Loucy (cell line): ENCODE measurements around the gene PIK3CA.

ENCODE experiments used
- H2AFZ ChIP-seq: fragments of 200-600 bp; sonication (generic); 2 replicates; pipeline ENCODE4 v1.6.0; 2016; ENCODE audit warnings: antibody characterized with exemption, mild to moderate bottlenecking, low read length, moderate library complexity
- H3F3A ChIP-seq: fragments of 200-600 bp; 2 replicates; pipeline ENCODE4 v1.6.0; 2016; ENCODE audit warnings: antibody characterized with exemption, low read depth, mild to moderate bottlenecking
- H3K27me3 ChIP-seq: fragments of 200-600 bp; sonication (generic); 2 replicates; pipeline ENCODE4 v1.6.1; 2014; ENCODE audit warnings: low read length, mild to moderate bottlenecking; ENCODE audit not compliant: insufficient read depth, poor library complexity, severe bottlenecking
- H3K36me3 ChIP-seq: fragments of 200-600 bp; sonication (generic); 2 replicates; pipeline ENCODE4 v1.6.1; 2016; ENCODE audit warnings: low read length; ENCODE audit not compliant: insufficient read depth
- H3K4me1 ChIP-seq: fragments of 200-600 bp; sonication (generic); 2 replicates; pipeline ENCODE4 v1.5.1; 2014; ENCODE audit warnings: low read length, mild to moderate bottlenecking; ENCODE audit not compliant: insufficient read depth, poor library complexity, severe bottlenecking
- H3K4me2 ChIP-seq: fragments of 200-600 bp; sonication (generic); 2 replicates; pipeline ENCODE4 v1.6.0; 2014; ENCODE audit warnings: antibody characterized with exemption, low read length, low read depth, mild to moderate bottlenecking; ENCODE audit not compliant: poor library complexity, severe bottlenecking
- H3K4me3 ChIP-seq: fragments of 200-600 bp; sonication (generic); 2 replicates; pipeline ENCODE4 v1.5.1; 2014; ENCODE audit warnings: low read length, mild to moderate bottlenecking, mixed read lengths; ENCODE audit not compliant: poor library complexity, severe bottlenecking
- H3K79me2 ChIP-seq: fragments of 200-600 bp; sonication (generic); 2 replicates; pipeline ENCODE4 v1.6.1; 2014; ENCODE audit warnings: low read length; ENCODE audit not compliant: insufficient read depth
- H3K9ac ChIP-seq: fragments of 200-600 bp; sonication (generic); 2 replicates; pipeline ENCODE4 v1.6.0; 2014; ENCODE audit warnings: mild to moderate bottlenecking, low read depth, low read length, moderate library complexity; ENCODE audit not compliant: poor library complexity, severe bottlenecking
- H3K9me2 ChIP-seq: fragments of 200-600 bp; sonication (generic); replicated peaks from 2 replicates; pipeline ENCODE4 v1.6.1; 2016; ENCODE audit warnings: low read depth, low read length, mixed read lengths
- H3K9me3 ChIP-seq: fragments of 200-600 bp; sonication (generic); 2 replicates; pipeline ENCODE4 v1.6.1; 2014; ENCODE audit warnings: mild to moderate bottlenecking, antibody characterized with exemption, low read length, low read depth; ENCODE audit not compliant: insufficient read depth
- H4K20me1 ChIP-seq: fragments of 200-600 bp; sonication (generic); 2 replicates; pipeline ENCODE4 v1.6.0; 2014; ENCODE audit warnings: antibody characterized with exemption, low read length, mild to moderate bottlenecking; ENCODE audit not compliant: insufficient read depth, poor library complexity, severe bottlenecking
- CTCF ChIP-seq: fragments of 200-600 bp; sonication (generic); conservative IDR thresholded peaks from 2 replicates; pipeline ENCODE4 v1.5.1; 2014; ENCODE audit warnings: mild to moderate bottlenecking, antibody characterized with exemption, low read length
- EZH2phosphoT487 ChIP-seq: fragments of 200-600 bp; IDR thresholded peaks from 2 replicates; pipeline ENCODE4 v1.6.1; 2018; ENCODE audit warnings: antibody characterized with exemption, mild to moderate bottlenecking, moderate library complexity, borderline replicate concordance

The PIK3CA gene

GRCh38 chr3:179177611-179178010, 29.5 kb downstream of the PIK3CA start:
- H3K9ac ChIP-seq = no peak overlapping the region
- no peaks in the 10 kb centered on the region for H3K9me3 ChIP-seq
- no peak overlapping the region for H3K4me2 ChIP-seq
- H3K79me2 ChIP-seq = peaks cover 57% of the 10 kb centered on the region
- H3F3A ChIP-seq = no peaks in the 10 kb centered on the region
- no peak overlapping the region for H3K4me3 ChIP-seq
- H3K4me1 ChIP-seq = peaks cover 19% of the 10 kb centered on the region
- H3K27me3 ChIP-seq = no peaks in the 10 kb centered on the region
- peaks cover 21% of the 10 kb centered on the region for H4K20me1 ChIP-seq
- no peak overlapping the region for H2AFZ ChIP-seq
- no peaks in the 10 kb centered on the region for H3K36me3 ChIP-seq
- H3K9me2 ChIP-seq = no peaks in the 10 kb centered on the region
- TF ChIP-seq EZH2phosphoT487 (no peak), CTCF (no peak)

DNA sequence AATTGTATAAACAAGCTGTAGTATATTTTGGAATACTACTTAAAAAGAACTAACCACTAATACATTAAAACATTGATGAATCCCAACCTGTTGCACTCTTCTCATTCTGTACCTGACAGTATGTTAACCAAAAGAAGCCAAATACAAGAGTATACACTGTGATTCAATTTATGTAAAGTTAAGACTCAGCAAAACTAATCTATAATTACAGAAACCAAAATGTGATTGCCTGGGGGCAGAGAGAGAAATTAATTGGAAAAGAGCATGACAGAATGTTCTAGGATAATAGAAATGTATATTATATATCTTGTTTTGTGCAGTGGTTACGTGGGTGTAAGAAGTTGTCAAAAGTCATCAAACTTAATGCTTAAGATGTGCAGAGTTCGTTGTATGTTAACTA, 31.1 kb downstream of the PIK3CA start:
- peaks cover 35% of the 10 kb centered on the region for H4K20me1 ChIP-seq
- TF ChIP-seq CTCF = no peak
- no peak for TF ChIP-seq EZH2phosphoT487
- no peak overlapping the region for H3K9ac ChIP-seq
- no peak overlapping the region for H3K4me3 ChIP-seq
- no peaks in the 10 kb centered on the region for H3K9me2 ChIP-seq
- H3F3A ChIP-seq = no peaks in the 10 kb centered on the region
- peaks cover 71% of the 10 kb centered on the region for H3K79me2 ChIP-seq
- no peak overlapping the region for H2AFZ ChIP-seq
- no peaks in the 10 kb centered on the region for H3K36me3 ChIP-seq
- no peak overlapping the region for H3K4me2 ChIP-seq
- no peaks in the 10 kb centered on the region for H3K9me3 ChIP-seq
- H3K27me3 ChIP-seq = no peaks in the 10 kb centered on the region
- H3K4me1 ChIP-seq = peaks cover 21% of the 10 kb centered on the region

GRCh38 chr3:179179979-179180759, 32.0 kb downstream of the PIK3CA start:
- Histone ChIP-seq H3K9ac (no peak overlapping the region), H3K79me2 (peaks cover 65% of the 10 kb centered on the region), H3K4me2 (no peak overlapping the region), H3K4me1 (peaks cover 12% of the 10 kb centered on the region), H3K4me3 (no peak overlapping the region), H3K36me3 (no peaks in the 10 kb centered on the region), H3K9me3 (no peaks in the 10 kb centered on the region), H4K20me1 (peaks cover 28% of the 10 kb centered on the region), H3K9me2 (no peaks in the 10 kb centered on the region), H3F3A (no peaks in the 10 kb centered on the region), H2AFZ (no peak overlapping the region), H3K27me3 (no peaks in the 10 kb centered on the region)
- TF ChIP-seq CTCF (no peak), EZH2phosphoT487 (no peak)
